ENCODE measurements around the gene DCAF11.

The DCAF11 gene

GRCh38 chr14:24131549-24131966 lies 17.0 kb downstream of the DCAF11 start:
- TF ChIP-seq CTCF (conservative IDR thresholded peaks at IDR 0.05; ENCODE audit: low read depth, low read length), result no peak
- DNase-seq (ENCODE audit: low read depth), result no peak
- H3K4me3 ChIP-seq (ENCODE audit: low read length), result no peak overlapping the region

GRCh38 chr14:24132061-24132685 lies 17.6 kb downstream of the DCAF11 start:
- no peak for DNase-seq (ENCODE audit: low read depth)
- no peak overlapping the region for H3K4me3 ChIP-seq (ENCODE audit: low read length)
- TF ChIP-seq CTCF (conservative IDR thresholded peaks at IDR 0.05; ENCODE audit: low read depth, low read length), result no peak

- no peak for DNase-seq (ENCODE audit: low read depth)
- H3K4me3 ChIP-seq (ENCODE audit: low read length), result no peak overlapping the region
- no peak for TF ChIP-seq CTCF (conservative IDR thresholded peaks at IDR 0.05; ENCODE audit: low read depth, low read length)
These were observed 18.4 kb downstream of the DCAF11 start for GRCh38 chr14:24132976-24133375.

GRCh38 chr14:24133735-24134134 lies 19.2 kb downstream of the DCAF11 start:
- TF ChIP-seq CTCF (conservative IDR thresholded peaks at IDR 0.05; ENCODE audit: low read depth, low read length), result no peak
- no peak overlapping the region for H3K4me3 ChIP-seq (ENCODE audit: low read length)
- no peak for DNase-seq (ENCODE audit: low read depth)

- TF ChIP-seq CTCF (conservative IDR thresholded peaks at IDR 0.05; ENCODE audit: low read depth, low read length), result no peak
- H3K4me3 ChIP-seq (ENCODE audit: low read length), result peak overlapping the region; percentile 75
- DNase-seq (ENCODE audit: low read depth), result no peak
These were observed 20.9 kb downstream of the DCAF11 start for GRCh38 chr14:24135584-24135833.

- H3K4me3 ChIP-seq (ENCODE audit: low read length), result peak within 1 kb of the TSS; percentile 75
- TF ChIP-seq CTCF (conservative IDR thresholded peaks at IDR 0.05; ENCODE audit: low read depth, low read length), result no peak
- DNase-seq (ENCODE audit: low read depth), result peak; percentile 56
These were observed 21.5 kb downstream of the DCAF11 start, which contains the start of gene PSME1 for GRCh38 chr14:24135834-24136683. Gene PSME1, plus strand, starts transcription at chr14:24136194. Its CDS starts 69 bp downstream, at chr14:24136263.
